K562 (cell line): Measurements from ENCODE around the gene MMEL1. TPM values are rescaled to one million over a fixed set of nuclear protein-coding genes. Genes with fewer than 3 reads are reported as not detected.

Experiments used
- BHLHE40 ChIP-seq: IDR thresholded peaks from 2 replicates; pipeline ENCODE4 v1.6.1; 2011; ENCODE audit warnings: low read length, improper control_type of control experiment
- BRD9 ChIP-seq: fragments of 450-650 bp; IDR thresholded peaks from 2 replicates; pipeline ENCODE4 v1.6.1; 2018; ENCODE audit warnings: low read depth; ENCODE audit not compliant: partially characterized antibody
- RCOR1 ChIP-seq, 2 experiments: IDR thresholded peaks; 2 replicates each; pipeline ENCODE4 v1.6.1; 2012; ENCODE audit warnings: low read depth in 2 of 2, low read length in 2 of 2, borderline replicate concordance in 1 of 2, improper control_type of control experiment in 1 of 2
- RFX5 ChIP-seq: IDR thresholded peaks from 2 replicates; pipeline ENCODE4 v1.6.1; 2011; ENCODE audit warnings: low read depth, mild to moderate bottlenecking, improper control_type of control experiment, low read length
- RNF2 ChIP-seq: sonication (generic); IDR thresholded peaks from 2 replicates; pipeline ENCODE4 v1.6.1; 2016
- TFAP4 ChIP-seq: sonication (generic); formaldehyde crosslinking; IDR thresholded peaks from 2 replicates; pipeline ENCODE4 v1.8.0; 2022; ENCODE audit warnings: missing genetic modification reagents, mild to moderate bottlenecking, moderate library complexity, borderline replicate concordance
- polyA plus RNA-seq, 8 experiments: library from polyadenylated mRNA; depleted of rRNA in 4 of 8; stranded (reverse) in 5 of 8; unstranded in 3 of 8; fragments of >200 nt; fragmentation: Nextera tagmentation in 2 of 8; fragmentation: Illumina TruSeq in 1 of 8; extraction: Ambion mirVana in 2 of 8; extraction: Trizol in 1 of 8; gene quantifications; 2 replicates each; pipeline versions ENCODE4 v1.2.1 to v1.2.3, GENCODE V29; 2011 to 2014; ENCODE audit warnings: inconsistent platforms in 1 of 8, missing spikeins in 1 of 8
- total RNA-seq, 7 experiments: library from RNA; depleted of rRNA in 6 of 7; stranded (reverse); fragments of >200 nt in 6 of 7; fragmentation: Illumina TruSeq in 2 of 7; extraction: Trizol in 2 of 7; gene quantifications; 2 replicates each; pipeline versions ENCODE4 v1.2.1 to v1.2.3, GENCODE V29; 2011 to 2021; ENCODE audit warnings: low replicate concordance in 1 of 7
- TF ChIP-seq, protein P1 (sequence below), 2 experiments: IDR thresholded peaks in 1 of 2; conservative IDR thresholded peaks in 1 of 2; 2 replicates each; pipeline ENCODE4 v1.6.1; 2016; ENCODE audit warnings: low read depth in 2 of 2, mild to moderate bottlenecking in 1 of 2, missing compliant biosample characterization in 1 of 2, missing genetic modification characterization in 1 of 2, moderate library complexity in 1 of 2
- TF ChIP-seq, protein P2 (sequence below): fragments of 250-450 bp; sonication (Bioruptor Pico); IDR thresholded peaks from 2 replicates; pipeline ENCODE4 v1.6.1; 2021; ENCODE audit warnings: mild to moderate bottlenecking
- TF ChIP-seq, protein P3 (sequence below): fragments of 450-650 bp; IDR thresholded peaks from 2 replicates; pipeline ENCODE4 v1.6.1; 2016; ENCODE audit warnings: mild to moderate bottlenecking, moderate library complexity

Gene MMEL1
- total and polyA plus RNA-seq, 9 of the 15 experiments (the other 6 are each of a cell fraction or from before 2014, with no cell fraction given) = not detected

GRCh38 chr1:2545754-2546514 lies 86.9 kb downstream of the MMEL1 start (continued):
- TF ChIP-seq, protein P1, sequence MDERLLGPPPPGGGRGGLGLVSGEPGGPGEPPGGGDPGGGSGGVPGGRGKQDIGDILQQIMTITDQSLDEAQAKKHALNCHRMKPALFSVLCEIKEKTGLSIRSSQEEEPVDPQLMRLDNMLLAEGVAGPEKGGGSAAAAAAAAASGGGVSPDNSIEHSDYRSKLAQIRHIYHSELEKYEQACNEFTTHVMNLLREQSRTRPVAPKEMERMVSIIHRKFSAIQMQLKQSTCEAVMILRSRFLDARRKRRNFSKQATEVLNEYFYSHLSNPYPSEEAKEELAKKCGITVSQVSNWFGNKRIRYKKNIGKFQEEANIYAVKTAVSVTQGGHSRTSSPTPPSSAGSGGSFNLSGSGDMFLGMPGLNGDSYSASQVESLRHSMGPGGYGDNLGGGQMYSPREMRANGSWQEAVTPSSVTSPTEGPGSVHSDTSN (CRISPR knock-in tag; IDR thresholded peaks at IDR 0.05; ENCODE audit: low read depth) = 0 out of 2 replicates have a peak, but pooled peaks have one; percentile 4
- TF ChIP-seq, protein P1 (tag; conservative IDR thresholded peaks at IDR 0.05; ENCODE audit: low read depth) = no peak
- TF ChIP-seq BRD9 (no peak), TFAP4 (CRISPR knock-in tag) (peak; percentile 59), BHLHE40 (peak; percentile 13; the same call in 1 of the 2 replicates), RFX5 (no peak), RNF2 (0 out of 2 replicates have a peak, but pooled peaks have one; percentile 32), RCOR1 (IDR thresholded peaks at IDR 0.05; ENCODE audit: borderline replicate concordance in 1 of 2, low read depth in 2 of 2, low read length in 2 of 2) (no peak; a peak in 1 of 4 replicates)
- TF ChIP-seq, protein P2, sequence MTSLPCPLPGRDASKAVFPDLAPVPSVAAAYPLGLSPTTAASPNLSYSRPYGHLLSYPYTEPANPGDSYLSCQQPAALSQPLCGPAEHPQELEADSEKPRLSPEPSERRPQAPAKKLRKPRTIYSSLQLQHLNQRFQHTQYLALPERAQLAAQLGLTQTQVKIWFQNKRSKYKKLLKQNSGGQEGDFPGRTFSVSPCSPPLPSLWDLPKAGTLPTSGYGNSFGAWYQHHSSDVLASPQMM (CRISPR knock-in tag) = no peak
- TF ChIP-seq, protein P3, sequence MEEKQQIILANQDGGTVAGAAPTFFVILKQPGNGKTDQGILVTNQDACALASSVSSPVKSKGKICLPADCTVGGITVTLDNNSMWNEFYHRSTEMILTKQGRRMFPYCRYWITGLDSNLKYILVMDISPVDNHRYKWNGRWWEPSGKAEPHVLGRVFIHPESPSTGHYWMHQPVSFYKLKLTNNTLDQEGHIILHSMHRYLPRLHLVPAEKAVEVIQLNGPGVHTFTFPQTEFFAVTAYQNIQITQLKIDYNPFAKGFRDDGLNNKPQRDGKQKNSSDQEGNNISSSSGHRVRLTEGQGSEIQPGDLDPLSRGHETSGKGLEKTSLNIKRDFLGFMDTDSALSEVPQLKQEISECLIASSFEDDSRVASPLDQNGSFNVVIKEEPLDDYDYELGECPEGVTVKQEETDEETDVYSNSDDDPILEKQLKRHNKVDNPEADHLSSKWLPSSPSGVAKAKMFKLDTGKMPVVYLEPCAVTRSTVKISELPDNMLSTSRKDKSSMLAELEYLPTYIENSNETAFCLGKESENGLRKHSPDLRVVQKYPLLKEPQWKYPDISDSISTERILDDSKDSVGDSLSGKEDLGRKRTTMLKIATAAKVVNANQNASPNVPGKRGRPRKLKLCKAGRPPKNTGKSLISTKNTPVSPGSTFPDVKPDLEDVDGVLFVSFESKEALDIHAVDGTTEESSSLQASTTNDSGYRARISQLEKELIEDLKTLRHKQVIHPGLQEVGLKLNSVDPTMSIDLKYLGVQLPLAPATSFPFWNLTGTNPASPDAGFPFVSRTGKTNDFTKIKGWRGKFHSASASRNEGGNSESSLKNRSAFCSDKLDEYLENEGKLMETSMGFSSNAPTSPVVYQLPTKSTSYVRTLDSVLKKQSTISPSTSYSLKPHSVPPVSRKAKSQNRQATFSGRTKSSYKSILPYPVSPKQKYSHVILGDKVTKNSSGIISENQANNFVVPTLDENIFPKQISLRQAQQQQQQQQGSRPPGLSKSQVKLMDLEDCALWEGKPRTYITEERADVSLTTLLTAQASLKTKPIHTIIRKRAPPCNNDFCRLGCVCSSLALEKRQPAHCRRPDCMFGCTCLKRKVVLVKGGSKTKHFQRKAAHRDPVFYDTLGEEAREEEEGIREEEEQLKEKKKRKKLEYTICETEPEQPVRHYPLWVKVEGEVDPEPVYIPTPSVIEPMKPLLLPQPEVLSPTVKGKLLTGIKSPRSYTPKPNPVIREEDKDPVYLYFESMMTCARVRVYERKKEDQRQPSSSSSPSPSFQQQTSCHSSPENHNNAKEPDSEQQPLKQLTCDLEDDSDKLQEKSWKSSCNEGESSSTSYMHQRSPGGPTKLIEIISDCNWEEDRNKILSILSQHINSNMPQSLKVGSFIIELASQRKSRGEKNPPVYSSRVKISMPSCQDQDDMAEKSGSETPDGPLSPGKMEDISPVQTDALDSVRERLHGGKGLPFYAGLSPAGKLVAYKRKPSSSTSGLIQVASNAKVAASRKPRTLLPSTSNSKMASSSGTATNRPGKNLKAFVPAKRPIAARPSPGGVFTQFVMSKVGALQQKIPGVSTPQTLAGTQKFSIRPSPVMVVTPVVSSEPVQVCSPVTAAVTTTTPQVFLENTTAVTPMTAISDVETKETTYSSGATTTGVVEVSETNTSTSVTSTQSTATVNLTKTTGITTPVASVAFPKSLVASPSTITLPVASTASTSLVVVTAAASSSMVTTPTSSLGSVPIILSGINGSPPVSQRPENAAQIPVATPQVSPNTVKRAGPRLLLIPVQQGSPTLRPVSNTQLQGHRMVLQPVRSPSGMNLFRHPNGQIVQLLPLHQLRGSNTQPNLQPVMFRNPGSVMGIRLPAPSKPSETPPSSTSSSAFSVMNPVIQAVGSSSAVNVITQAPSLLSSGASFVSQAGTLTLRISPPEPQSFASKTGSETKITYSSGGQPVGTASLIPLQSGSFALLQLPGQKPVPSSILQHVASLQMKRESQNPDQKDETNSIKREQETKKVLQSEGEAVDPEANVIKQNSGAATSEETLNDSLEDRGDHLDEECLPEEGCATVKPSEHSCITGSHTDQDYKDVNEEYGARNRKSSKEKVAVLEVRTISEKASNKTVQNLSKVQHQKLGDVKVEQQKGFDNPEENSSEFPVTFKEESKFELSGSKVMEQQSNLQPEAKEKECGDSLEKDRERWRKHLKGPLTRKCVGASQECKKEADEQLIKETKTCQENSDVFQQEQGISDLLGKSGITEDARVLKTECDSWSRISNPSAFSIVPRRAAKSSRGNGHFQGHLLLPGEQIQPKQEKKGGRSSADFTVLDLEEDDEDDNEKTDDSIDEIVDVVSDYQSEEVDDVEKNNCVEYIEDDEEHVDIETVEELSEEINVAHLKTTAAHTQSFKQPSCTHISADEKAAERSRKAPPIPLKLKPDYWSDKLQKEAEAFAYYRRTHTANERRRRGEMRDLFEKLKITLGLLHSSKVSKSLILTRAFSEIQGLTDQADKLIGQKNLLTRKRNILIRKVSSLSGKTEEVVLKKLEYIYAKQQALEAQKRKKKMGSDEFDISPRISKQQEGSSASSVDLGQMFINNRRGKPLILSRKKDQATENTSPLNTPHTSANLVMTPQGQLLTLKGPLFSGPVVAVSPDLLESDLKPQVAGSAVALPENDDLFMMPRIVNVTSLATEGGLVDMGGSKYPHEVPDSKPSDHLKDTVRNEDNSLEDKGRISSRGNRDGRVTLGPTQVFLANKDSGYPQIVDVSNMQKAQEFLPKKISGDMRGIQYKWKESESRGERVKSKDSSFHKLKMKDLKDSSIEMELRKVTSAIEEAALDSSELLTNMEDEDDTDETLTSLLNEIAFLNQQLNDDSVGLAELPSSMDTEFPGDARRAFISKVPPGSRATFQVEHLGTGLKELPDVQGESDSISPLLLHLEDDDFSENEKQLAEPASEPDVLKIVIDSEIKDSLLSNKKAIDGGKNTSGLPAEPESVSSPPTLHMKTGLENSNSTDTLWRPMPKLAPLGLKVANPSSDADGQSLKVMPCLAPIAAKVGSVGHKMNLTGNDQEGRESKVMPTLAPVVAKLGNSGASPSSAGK = peak; percentile 68; the same call in 1 of the 2 replicates
